A549 (cell line): ENCODE results near the gene FAM131A.

ENCODE experiments used
- E2F6 ChIP-seq: IDR thresholded peaks from 2 replicates; pipeline ENCODE4 v1.6.1; 2012; ENCODE audit warnings: low read depth, borderline replicate concordance
- EP300 ChIP-seq, 2 experiments: fragments of >200 bp; sonication (Bioruptor Twin); formaldehyde crosslinking; IDR thresholded peaks; 2 replicates in 1 of 2; 3 replicates in 1 of 2; pipeline ENCODE4 v1.6.1; 2016 to 2017
- FOXS1 ChIP-seq: fragments of 250-450 bp; sonication (Bioruptor Pico); IDR thresholded peaks from 2 replicates; pipeline ENCODE4 v1.5.0; 2020; ENCODE audit warnings: mild to moderate bottlenecking, moderate library complexity
- HDAC2 ChIP-seq: fragments of 200-600 bp; sonication (generic); IDR thresholded peaks from 2 replicates; pipeline ENCODE4 v1.6.1; 2016
- HOXA7 ChIP-seq: fragments of 250-450 bp; sonication (Bioruptor Pico); IDR thresholded peaks from 2 replicates; pipeline ENCODE4 v1.5.0; 2020; ENCODE audit warnings: mild to moderate bottlenecking, moderate library complexity
- POLR2A ChIP-seq: IDR thresholded peaks from 2 replicates; pipeline ENCODE4 v1.6.1; 2012; ENCODE audit warnings: mild to moderate bottlenecking, low read length
- RAD21 ChIP-seq, 2 experiments: fragments of >200 bp in 1 of 2; sonication (Bioruptor Twin) in 1 of 2; formaldehyde crosslinking in 1 of 2; IDR thresholded peaks in 1 of 2; conservative IDR thresholded peaks in 1 of 2; 2 replicates in 1 of 2; 3 replicates in 1 of 2; pipeline ENCODE4 v1.6.1; 2012 to 2018; ENCODE audit warnings: inconsistent platforms in 1 of 2
- RFX5 ChIP-seq: fragments of 450-650 bp; IDR thresholded peaks from 2 replicates; pipeline ENCODE4 v1.7.1; 2014; ENCODE audit warnings: antibody characterized with exemption, mild to moderate bottlenecking, moderate library complexity
- SMC3 ChIP-seq: fragments of >200 bp; sonication (Bioruptor Twin); formaldehyde crosslinking; IDR thresholded peaks from 3 replicates; pipeline ENCODE4 v1.6.1; 2018; ENCODE audit warnings: inconsistent platforms
- TP53 ChIP-seq: fragments of 250-450 bp; sonication (Bioruptor Pico); IDR thresholded peaks from 2 replicates; pipeline ENCODE4 v1.5.0; 2021; ENCODE audit warnings: mild to moderate bottlenecking, moderate library complexity
- TF ChIP-seq, protein P1 (sequence below): fragments of >200 bp; sonication (Bioruptor Twin); formaldehyde crosslinking; IDR thresholded peaks from 3 replicates; pipeline ENCODE4 v1.5.1; 2016
- TF ChIP-seq, protein P2 (sequence below): IDR thresholded peaks from 2 replicates; pipeline ENCODE4 v1.6.1; 2012

DNA sequence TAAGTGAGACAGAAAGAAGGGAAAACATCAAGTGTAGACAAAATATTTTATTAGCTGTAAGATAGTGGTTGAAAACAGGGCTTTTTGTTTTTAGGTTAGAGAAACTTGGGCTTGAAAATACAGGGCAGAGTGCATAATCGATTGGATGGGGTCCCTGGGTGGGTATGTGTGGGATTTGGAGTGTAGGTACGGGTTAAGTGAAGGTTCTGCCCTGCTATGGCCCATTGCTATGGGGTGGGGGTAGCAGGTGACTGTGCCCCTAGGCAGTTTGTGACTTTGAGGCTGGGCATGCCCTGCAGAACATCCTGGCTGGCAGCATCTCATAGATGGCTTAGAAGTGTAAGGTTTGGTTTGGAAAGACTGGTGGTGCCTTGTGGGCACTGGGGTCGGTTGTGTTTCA lies 3.7 kb upstream of the FAM131A start:
- TF ChIP-seq POLR2A: no peak
- TF ChIP-seq EP300 (IDR thresholded peaks at IDR 0.05): no peak
- TF ChIP-seq SMC3: no peak
- TF ChIP-seq HDAC2: no peak
- TF ChIP-seq, protein P1, sequence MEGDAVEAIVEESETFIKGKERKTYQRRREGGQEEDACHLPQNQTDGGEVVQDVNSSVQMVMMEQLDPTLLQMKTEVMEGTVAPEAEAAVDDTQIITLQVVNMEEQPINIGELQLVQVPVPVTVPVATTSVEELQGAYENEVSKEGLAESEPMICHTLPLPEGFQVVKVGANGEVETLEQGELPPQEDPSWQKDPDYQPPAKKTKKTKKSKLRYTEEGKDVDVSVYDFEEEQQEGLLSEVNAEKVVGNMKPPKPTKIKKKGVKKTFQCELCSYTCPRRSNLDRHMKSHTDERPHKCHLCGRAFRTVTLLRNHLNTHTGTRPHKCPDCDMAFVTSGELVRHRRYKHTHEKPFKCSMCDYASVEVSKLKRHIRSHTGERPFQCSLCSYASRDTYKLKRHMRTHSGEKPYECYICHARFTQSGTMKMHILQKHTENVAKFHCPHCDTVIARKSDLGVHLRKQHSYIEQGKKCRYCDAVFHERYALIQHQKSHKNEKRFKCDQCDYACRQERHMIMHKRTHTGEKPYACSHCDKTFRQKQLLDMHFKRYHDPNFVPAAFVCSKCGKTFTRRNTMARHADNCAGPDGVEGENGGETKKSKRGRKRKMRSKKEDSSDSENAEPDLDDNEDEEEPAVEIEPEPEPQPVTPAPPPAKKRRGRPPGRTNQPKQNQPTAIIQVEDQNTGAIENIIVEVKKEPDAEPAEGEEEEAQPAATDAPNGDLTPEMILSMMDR: no peak
- no peak for TF ChIP-seq TP53 (CRISPR knock-in tag)
- TF ChIP-seq, protein P2, sequence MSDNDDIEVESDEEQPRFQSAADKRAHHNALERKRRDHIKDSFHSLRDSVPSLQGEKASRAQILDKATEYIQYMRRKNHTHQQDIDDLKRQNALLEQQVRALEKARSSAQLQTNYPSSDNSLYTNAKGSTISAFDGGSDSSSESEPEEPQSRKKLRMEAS: no peak
- no peak for TF ChIP-seq E2F6
- TF ChIP-seq HOXA7 (CRISPR knock-in tag): no peak
- TF ChIP-seq RFX5: no peak
- no peak for TF ChIP-seq FOXS1 (CRISPR knock-in tag)
- no peak for TF ChIP-seq RAD21 (conservative IDR thresholded peaks at IDR 0.05 in 1 of 2, IDR thresholded peaks at IDR 0.05 in 1 of 2)
